H1 (cell line): Measurements from ENCODE around the gene RGS8. TPM values are rescaled to one million over a fixed set of nuclear protein-coding genes. Genes with fewer than 3 reads are reported as not detected.

Source experiments
- CTCF ChIA-PET: fragments of 300-600 bp; sonication (Branson Sonifier 250); formaldehyde crosslinking; loops from one replicate; lab custom pipeline; 2021; ENCODE audit not compliant: partially characterized antibody; lab: Charles Lee
- POLR2A ChIA-PET: fragments of 300-600 bp; sonication (Branson Sonifier 250); formaldehyde crosslinking; loops from one replicate; lab custom pipeline; 2021; ENCODE audit warnings: inconsistent platforms; ENCODE audit not compliant: partially characterized antibody; lab: Charles Lee
- DNase-seq, 2 experiments: peaks; one replicate each; pipeline versions ENCODE4 v3.0.0 to v3.0.0-alpha.2; 2010 to 2022; ENCODE audit warnings: low spot score in 2 of 2, low read depth in 1 of 2, mixed read lengths in 1 of 2
- FAIRE-seq: peaks from 2 replicates; lab custom pipeline; 2011; peaks lifted over from hg19 to GRCh38; lab: Jason Lieb, UNC
- H2AFZ ChIP-seq: 2 replicates; pipeline ENCODE4 v1.8.1; 2012; ENCODE audit warnings: low read length, inconsistent platforms
- H2AK5ac ChIP-seq: 2 replicates; pipeline ENCODE4 v1.6.1; 2013; ENCODE audit warnings: low read depth, low read length
- H2BK120ac ChIP-seq: replicated peaks from 2 replicates; pipeline ENCODE3; 2013; ENCODE audit warnings: low read depth, low read length, inconsistent platforms
- H2BK12ac ChIP-seq: 2 replicates; pipeline ENCODE4 v1.6.1; 2013; ENCODE audit warnings: low read depth, low read length
- H2BK15ac ChIP-seq: 2 replicates; pipeline ENCODE4 v1.6.1; 2013; ENCODE audit warnings: low read length
- H2BK20ac ChIP-seq: 2 replicates; pipeline ENCODE4 v1.6.1; 2013; ENCODE audit warnings: low read length
- H2BK5ac ChIP-seq: 2 replicates; pipeline ENCODE4 v1.6.1; 2013; ENCODE audit warnings: low read depth, low read length
- H3K14ac ChIP-seq: 2 replicates; pipeline ENCODE4 v1.6.1; 2013; ENCODE audit warnings: inconsistent platforms; ENCODE audit not compliant: insufficient read length
- H3K18ac ChIP-seq: 2 replicates; pipeline ENCODE4 v1.6.1; 2013; ENCODE audit warnings: low read length; ENCODE audit errors: extremely low read depth
- H3K23ac ChIP-seq: 2 replicates; pipeline ENCODE4 v1.6.1; 2013; ENCODE audit warnings: inconsistent platforms; ENCODE audit not compliant: insufficient read length
- H3K23me2 ChIP-seq: 2 replicates; pipeline ENCODE4 v1.6.1; 2013; ENCODE audit warnings: low read depth, low read length
- H3K27ac ChIP-seq: 2 replicates; pipeline ENCODE4 v1.6.1; 2011; ENCODE audit warnings: low read depth, low read length, inconsistent platforms
- H3K27me3 ChIP-seq, 4 experiments: replicated peaks in 1 of 4; 1 replicate in 1 of 4; 2 replicates in 3 of 4; pipeline versions ENCODE4 v1.6.1 to v1.8.1; 2011 to 2013; ENCODE audit warnings: low read length in 3 of 4, mild to moderate bottlenecking in 3 of 4, inconsistent platforms in 2 of 4, mixed read lengths in 2 of 4, moderate library complexity in 1 of 4; ENCODE audit not compliant: control insufficient read depth in 3 of 4, insufficient read depth in 3 of 4; ENCODE audit errors: extremely low read depth in 1 of 4
- H3K36me3 ChIP-seq, 4 experiments: 2 replicates each; pipeline versions ENCODE4 v1.6.1 to v1.8.1; 2011 to 2013; ENCODE audit warnings: mild to moderate bottlenecking in 4 of 4, low read length in 3 of 4, moderate library complexity in 2 of 4, control low read depth in 1 of 4, inconsistent platforms in 1 of 4; ENCODE audit not compliant: insufficient read depth in 4 of 4, control insufficient read depth in 2 of 4
- H3K4ac ChIP-seq: replicated peaks from 2 replicates; pipeline ENCODE3; 2013; ENCODE audit warnings: low read length, low read depth, mixed read lengths, inconsistent platforms; ENCODE audit not compliant: insufficient read length
- H3K4me1 ChIP-seq, 4 experiments: replicated peaks in 1 of 4; 1 replicate in 1 of 4; 2 replicates in 3 of 4; pipeline versions ENCODE4 v1.6.1 to v1.8.1; 2011 to 2013; ENCODE audit warnings: low read length in 3 of 4, inconsistent platforms in 2 of 4, mixed read lengths in 1 of 4; ENCODE audit not compliant: insufficient read depth in 4 of 4, control insufficient read depth in 3 of 4
- H3K4me2 ChIP-seq, 2 experiments: 2 replicates each; pipeline versions ENCODE4 v1.6.1 to v1.8.1; 2011 to 2013; ENCODE audit warnings: low read depth in 2 of 2, low read length in 2 of 2, control low read depth in 1 of 2, inconsistent platforms in 1 of 2, mild to moderate bottlenecking in 1 of 2; ENCODE audit not compliant: insufficient read depth in 1 of 2
- H3K4me3 ChIP-seq, 4 experiments: fragments of 200-600, 300-600 bp in 1 of 4; sonication (generic), shearing (Covaris generic), sonication (Bioruptor Twin) in 1 of 4; 2 replicates each; pipeline versions ENCODE4 v1.5.1 to v1.8.1; 2011 to 2016; ENCODE audit warnings: low read length in 4 of 4, low read depth in 3 of 4, control low read depth in 2 of 4, inconsistent platforms in 2 of 4, mild to moderate bottlenecking in 2 of 4, mixed read lengths in 1 of 4, moderate library complexity in 1 of 4; ENCODE audit not compliant: insufficient read depth in 2 of 4; ENCODE audit errors: extremely low read depth in 1 of 4
- H3K56ac ChIP-seq: replicated peaks from 2 replicates; pipeline ENCODE3; 2013; ENCODE audit warnings: low read depth, mild to moderate bottlenecking, mixed read lengths, low read length, inconsistent platforms; ENCODE audit not compliant: insufficient read length
- H3K79me1 ChIP-seq: 2 replicates; pipeline ENCODE4 v1.6.1; 2013; ENCODE audit warnings: low read depth, low read length, control low read depth
- H3K79me2 ChIP-seq, 2 experiments: 2 replicates each; pipeline versions ENCODE4 v1.6.1 to v1.8.1; 2012 to 2013; ENCODE audit warnings: low read length in 2 of 2, mild to moderate bottlenecking in 2 of 2, inconsistent platforms in 1 of 2; ENCODE audit not compliant: insufficient read depth in 2 of 2, control insufficient read depth in 1 of 2
- H3K9ac ChIP-seq, 4 experiments: replicated peaks in 1 of 4; 1 replicate in 1 of 4; 2 replicates in 3 of 4; pipeline versions ENCODE4 v1.6.1 to v1.8.1; 2011 to 2013; ENCODE audit warnings: low read depth in 3 of 4, low read length in 3 of 4, control low read depth in 2 of 4, mild to moderate bottlenecking in 2 of 4, moderate library complexity in 2 of 4, inconsistent platforms in 1 of 4; ENCODE audit errors: extremely low read depth in 1 of 4
- H3K9me3 ChIP-seq, 2 experiments: 2 replicates each; pipeline versions ENCODE4 v1.6.1 to v1.8.1; 2012 to 2013; ENCODE audit warnings: mild to moderate bottlenecking in 2 of 2, moderate library complexity in 2 of 2, control low read depth in 1 of 2, inconsistent platforms in 1 of 2, low read depth in 1 of 2, low read length in 1 of 2, mixed read lengths in 1 of 2; ENCODE audit not compliant: insufficient read depth in 2 of 2
- H4K20me1 ChIP-seq, 2 experiments: replicated peaks in 1 of 2; 2 replicates each; pipeline versions ENCODE3 to v1.8.1; 2011 to 2013; ENCODE audit warnings: inconsistent platforms in 2 of 2, low read length in 2 of 2, mild to moderate bottlenecking in 1 of 2; ENCODE audit not compliant: insufficient read depth in 2 of 2, control insufficient read depth in 1 of 2
- H4K5ac ChIP-seq: 2 replicates; pipeline ENCODE4 v1.6.1; 2013; ENCODE audit warnings: low read length, low read depth, mixed read lengths, inconsistent platforms; ENCODE audit not compliant: insufficient read length
- H4K8ac ChIP-seq: 2 replicates; pipeline ENCODE4 v1.8.0; 2013; ENCODE audit warnings: mild to moderate bottlenecking, moderate library complexity, low read length, inconsistent platforms; ENCODE audit not compliant: insufficient read depth; ENCODE audit errors: extremely low read depth
- H4K91ac ChIP-seq: replicated peaks from 2 replicates; pipeline ENCODE3; 2013; ENCODE audit warnings: low read length, mixed read lengths, inconsistent platforms; ENCODE audit not compliant: insufficient read length
- CTBP2 ChIP-seq: IDR thresholded peaks from 2 replicates; pipeline ENCODE4 v1.7.0; 2011; ENCODE audit warnings: borderline replicate concordance, mild to moderate bottlenecking, moderate library complexity, mixed read lengths, low read length; ENCODE audit not compliant: insufficient read depth, insufficient read length
- EP300 ChIP-seq, 2 experiments: IDR thresholded peaks; 1 replicate in 1 of 2; 2 replicates in 1 of 2; pipeline ENCODE4 v1.6.1; 2011 to 2012; ENCODE audit warnings: low read depth in 2 of 2, low read length in 2 of 2, mild to moderate bottlenecking in 2 of 2, borderline replicate concordance in 1 of 2, inconsistent platforms in 1 of 2, moderate library complexity in 1 of 2
- NRF1 ChIP-seq: IDR thresholded peaks from 2 replicates; pipeline ENCODE4 v1.6.1; 2011; ENCODE audit warnings: mild to moderate bottlenecking, low read depth, low read length, improper control_type of control experiment
- RAD21 ChIP-seq, 2 experiments: IDR thresholded peaks in 1 of 2; conservative IDR thresholded peaks in 1 of 2; 2 replicates each; pipeline ENCODE4 v1.6.1; 2011; ENCODE audit warnings: low read depth in 2 of 2, low read length in 2 of 2, improper control_type of control experiment in 1 of 2, inconsistent platforms in 1 of 2, mild to moderate bottlenecking in 1 of 2, moderate library complexity in 1 of 2
- SIX5 ChIP-seq: IDR thresholded peaks from 2 replicates; pipeline ENCODE4 v1.6.1; 2011; ENCODE audit warnings: mild to moderate bottlenecking, low read depth, low read length
- polyA plus RNA-seq, 7 experiments: library from polyadenylated mRNA; depleted of rRNA in 3 of 7; stranded (reverse) in 5 of 7; unstranded in 2 of 7; fragments of >200 nt in 5 of 7; fragments of 200-250 nt in 2 of 7; gene quantifications; 1 replicate in 5 of 7; 2 replicates in 1 of 7; 4 replicates in 1 of 7; pipeline versions ENCODE4 v1.2.1 to v1.2.3, GENCODE V29; 2011 to 2013; ENCODE audit warnings: missing spikeins in 2 of 7, mixed read lengths in 2 of 7
- total RNA-seq: library from RNA; stranded (reverse); fragmentation: NEBNext Ultra II Directional; extraction: Animal tissue kit (Norgen Biotek cat#: 25700); gene quantifications from 2 replicates; pipeline ENCODE4 v1.2.1, GENCODE V29; 2021

The RGS8 gene
- total and polyA plus RNA-seq, 2 of the 8 experiments (the other 6 are each of a cell fraction or from before 2014, with no cell fraction given): 0.13 to 0.23 TPM

GRCh38 chr1:182687361-182687760 is 3.0 kb upstream of the RGS8 start:
- Histone ChIP-seq H2BK5ac (no peak overlapping the region), H2BK12ac (no peak overlapping the region), H2BK20ac (no peak overlapping the region), H3K56ac (no peak overlapping the region), H3K23ac (no peak overlapping the region), H4K91ac (no peak overlapping the region), H3K4me3 (no peak overlapping the region), H3K36me3 (no peaks in the 10 kb centered on the region; a peak in 1 of 8 replicates), H3K9me3 (no peaks in the 10 kb centered on the region; a peak in 1 of 4 replicates), H3K27me3 (peaks cover 0 to 19% (median 8%) of the 10 kb centered on the region in 4 experiments; a peak in 4 of 7 replicates), H2BK15ac (no peak overlapping the region), H3K9ac (no peak overlapping the region), H3K4me2 (no peak overlapping the region), H3K4ac (no peak overlapping the region), H4K20me1 (no peaks in the 10 kb centered on the region), H3K18ac (no peak overlapping the region), H3K23me2 (peaks cover 2% of the 10 kb centered on the region; the same call in 1 of the 2 replicates), H4K8ac (no peak overlapping the region), H2AK5ac (no peak overlapping the region), H3K4me1 (peaks cover 0 to 12% (median 4%) of the 10 kb centered on the region in 4 experiments; a peak in 6 of 7 replicates), H4K5ac (no peak overlapping the region), H3K79me2 (no peaks in the 10 kb centered on the region), H2AFZ (no peak overlapping the region), H3K27ac (no peak overlapping the region), H2BK120ac (no peak overlapping the region), H3K14ac (no peak overlapping the region), H3K79me1 (no peaks in the 10 kb centered on the region)
- ChIA-PET CTCF (interaction anchor here (1.3 to 4.3 kb wide), 4 partner anchors 12 to 97 kb away, joined by 4 to 31 read pairs (median 14); no protein-coding TSS in a partner anchor), POLR2A (no interaction called here)
- DNase-seq (no peak), FAIRE-seq (no peak)
- no peak for TF ChIP-seq EP300 (IDR thresholded peaks at IDR 0.05; ENCODE audit: borderline replicate concordance in 1 of 2, low read depth in 2 of 2, low read length in 2 of 2)
- no peak for TF ChIP-seq RAD21 (IDR thresholded peaks at IDR 0.05 in 1 of 2, conservative IDR thresholded peaks at IDR 0.05 in 1 of 2; ENCODE audit: low read depth in 2 of 2, low read length in 2 of 2)
- TF ChIP-seq CTBP2: no peak
- no peak for TF ChIP-seq NRF1
- no peak for TF ChIP-seq SIX5
